ENCODE results near the gene UPF1.

GRCh38 chr19:18865106-18865972, 33.6 kb downstream of the UPF1 start:
- TF ChIP-seq REST (IDR thresholded peaks at IDR 0.05; ENCODE audit: insufficient replicate concordance, low read depth) (no peak), CTCF (IDR thresholded peaks at IDR 0.05; ENCODE audit: insufficient read depth, low read length) (no peak), POLR2AphosphoS5 (IDR thresholded peaks at IDR 0.05; ENCODE audit: low read depth) (0 out of 2 replicates have a peak, but pooled peaks have one; percentile 15)

Measured in HL-60 (cell line).